ENCODE measurements around the gene TRIM7.

GRCh38 chr5:181173420-181174342, 31.3 kb downstream of the TRIM7 start:
- TF ChIP-seq POLR2AphosphoS5 (IDR thresholded peaks at IDR 0.05) (no peak), CTCF (IDR thresholded peaks at IDR 0.05) (no peak)

Data from stomach (tissue), 4 donors.